Measurements from ENCODE around the gene C1orf146. TPM values are rescaled to one million over a fixed set of nuclear protein-coding genes. Genes with fewer than 3 reads are reported as not detected.

C1orf146 gene
- total RNA-seq, 1 experiment from 2014 or later: not detected

DNA sequence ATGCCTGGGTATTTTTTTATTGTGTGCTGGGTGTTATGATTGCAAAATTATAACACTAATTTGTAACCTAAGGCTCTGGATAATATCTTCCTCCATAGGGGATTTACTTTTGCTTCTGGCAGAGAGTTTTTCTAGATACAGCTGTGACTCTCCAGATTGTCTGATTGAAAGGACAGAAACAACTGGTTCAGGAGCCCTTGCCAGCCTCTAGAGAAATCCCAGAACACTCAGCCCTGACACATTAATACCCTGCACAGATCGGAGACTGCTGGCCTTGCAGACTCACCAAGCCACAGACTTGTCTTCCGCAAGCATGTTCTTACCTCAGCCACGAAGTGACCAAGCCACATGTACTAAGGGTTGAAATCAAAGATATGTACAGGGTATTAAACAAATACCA lies 10.7 kb downstream of the C1orf146 start:
- BruUV-seq (replicated peaks): no TSS peak
- no peak for TF ChIP-seq EZH2 (IDR thresholded peaks at IDR 0.05; ENCODE audit: borderline replicate concordance, low read depth, low read length, poor library complexity, severe bottlenecking)
- TF ChIP-seq, protein P1, sequence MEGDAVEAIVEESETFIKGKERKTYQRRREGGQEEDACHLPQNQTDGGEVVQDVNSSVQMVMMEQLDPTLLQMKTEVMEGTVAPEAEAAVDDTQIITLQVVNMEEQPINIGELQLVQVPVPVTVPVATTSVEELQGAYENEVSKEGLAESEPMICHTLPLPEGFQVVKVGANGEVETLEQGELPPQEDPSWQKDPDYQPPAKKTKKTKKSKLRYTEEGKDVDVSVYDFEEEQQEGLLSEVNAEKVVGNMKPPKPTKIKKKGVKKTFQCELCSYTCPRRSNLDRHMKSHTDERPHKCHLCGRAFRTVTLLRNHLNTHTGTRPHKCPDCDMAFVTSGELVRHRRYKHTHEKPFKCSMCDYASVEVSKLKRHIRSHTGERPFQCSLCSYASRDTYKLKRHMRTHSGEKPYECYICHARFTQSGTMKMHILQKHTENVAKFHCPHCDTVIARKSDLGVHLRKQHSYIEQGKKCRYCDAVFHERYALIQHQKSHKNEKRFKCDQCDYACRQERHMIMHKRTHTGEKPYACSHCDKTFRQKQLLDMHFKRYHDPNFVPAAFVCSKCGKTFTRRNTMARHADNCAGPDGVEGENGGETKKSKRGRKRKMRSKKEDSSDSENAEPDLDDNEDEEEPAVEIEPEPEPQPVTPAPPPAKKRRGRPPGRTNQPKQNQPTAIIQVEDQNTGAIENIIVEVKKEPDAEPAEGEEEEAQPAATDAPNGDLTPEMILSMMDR (conservative IDR thresholded peaks at IDR 0.05; ENCODE audit: low read depth, low read length): no peak
- intact Hi-C loops (cut with micrococcal nuclease; ENCODE audit: unreplicated experiment): no loop called here
- H3K27ac ChIP-seq (ENCODE audit: low read depth, low read length, poor library complexity, severe bottlenecking): no peak overlapping the region
- H3K4me1 ChIP-seq (ENCODE audit: insufficient read depth, low read length, poor library complexity, severe bottlenecking): no peaks in the 10 kb centered on the region
- H3K9me3 ChIP-seq (ENCODE audit: low read depth, low read length, poor library complexity, severe bottlenecking): no peaks in the 10 kb centered on the region
- H3K36me3 ChIP-seq (ENCODE audit: insufficient read depth, low read length, poor library complexity, severe bottlenecking): no peaks in the 10 kb centered on the region
- CTCF ChIA-PET: no interaction called here
- no peak overlapping the region for H3K4me3 ChIP-seq (ENCODE audit: low read depth, low read length, poor library complexity, severe bottlenecking)
- no peak for DNase-seq (ENCODE audit: low spot score)
- H3K27me3 ChIP-seq (replicated peaks; ENCODE audit: insufficient read depth, low read depth, low read length, poor library complexity): no peaks in the 10 kb centered on the region
- POLR2A ChIA-PET (ENCODE audit: low non-redundant PET): no interaction called here

DNA sequence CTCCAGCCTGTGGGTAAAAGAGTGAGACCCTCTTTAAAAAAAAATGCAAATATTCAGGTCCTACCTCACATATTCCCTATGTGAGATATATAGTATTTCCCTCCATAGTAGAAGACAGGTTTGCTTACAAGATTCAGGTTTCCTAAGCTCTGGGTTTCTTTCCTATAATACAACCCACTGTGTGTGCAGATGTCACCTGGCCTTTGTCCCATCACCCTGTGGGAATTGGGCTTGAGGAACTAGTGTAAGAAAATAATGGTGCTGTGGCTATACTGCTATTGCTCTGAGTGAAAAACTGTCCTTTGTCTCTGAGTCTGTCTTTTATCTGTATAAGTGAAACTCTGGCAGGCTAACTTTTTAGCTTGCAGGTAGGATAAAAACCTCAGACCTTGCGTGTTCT lies 13.0 kb downstream of the C1orf146 start:
- ChIA-PET CTCF (interaction anchor here (0.6 kb wide), 1 partner anchor 12 kb away, joined by 3 read pairs; no protein-coding TSS in a partner anchor), POLR2A (ENCODE audit: low non-redundant PET) (no interaction called here)
- DNase-seq (ENCODE audit: low spot score): no peak
- Histone ChIP-seq H3K4me3 (ENCODE audit: low read depth, low read length, poor library complexity, severe bottlenecking) (no peak overlapping the region), H3K27me3 (replicated peaks; ENCODE audit: insufficient read depth, low read depth, low read length, poor library complexity) (no peaks in the 10 kb centered on the region), H3K36me3 (ENCODE audit: insufficient read depth, low read length, poor library complexity, severe bottlenecking) (no peaks in the 10 kb centered on the region), H3K27ac (ENCODE audit: low read depth, low read length, poor library complexity, severe bottlenecking) (no peak overlapping the region), H3K4me1 (ENCODE audit: insufficient read depth, low read length, poor library complexity, severe bottlenecking) (no peaks in the 10 kb centered on the region), H3K9me3 (ENCODE audit: low read depth, low read length, poor library complexity, severe bottlenecking) (no peaks in the 10 kb centered on the region)
- intact Hi-C loops (cut with micrococcal nuclease; ENCODE audit: unreplicated experiment): no loop called here
- TF ChIP-seq, protein P1 (conservative IDR thresholded peaks at IDR 0.05; ENCODE audit: low read depth, low read length): no peak
- no peak for TF ChIP-seq EZH2 (IDR thresholded peaks at IDR 0.05; ENCODE audit: borderline replicate concordance, low read depth, low read length, poor library complexity, severe bottlenecking)
- BruUV-seq (replicated peaks): no TSS peak

DNA sequence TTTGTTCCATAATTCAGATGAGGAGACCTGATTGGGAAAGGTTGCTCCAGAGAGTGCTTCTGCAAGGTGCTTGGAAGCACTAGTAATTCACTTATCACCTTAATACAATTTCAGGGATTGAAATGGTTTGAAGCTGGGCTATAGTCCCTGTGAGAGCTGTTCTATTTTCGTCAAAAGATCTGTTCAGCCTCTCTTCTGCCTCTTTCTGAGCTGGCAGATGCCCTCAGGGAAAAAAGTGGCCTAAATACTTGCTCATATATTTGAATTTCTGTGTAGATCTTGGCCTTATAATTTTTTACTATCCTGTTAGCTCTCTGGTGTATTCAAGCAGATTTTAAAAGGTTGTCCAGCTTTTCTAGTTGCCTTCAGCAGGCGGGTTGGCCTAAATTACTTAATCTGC lies 22.3 kb downstream of the C1orf146 start:
- TF ChIP-seq, protein P1 (conservative IDR thresholded peaks at IDR 0.05; ENCODE audit: low read depth, low read length): no peak
- no peak for TF ChIP-seq EZH2 (IDR thresholded peaks at IDR 0.05; ENCODE audit: borderline replicate concordance, low read depth, low read length, poor library complexity, severe bottlenecking)
- ChIA-PET POLR2A (ENCODE audit: low non-redundant PET) (no interaction called here), CTCF (no interaction called here)
- Histone ChIP-seq H3K27ac (ENCODE audit: low read depth, low read length, poor library complexity, severe bottlenecking) (no peak overlapping the region), H3K27me3 (replicated peaks; ENCODE audit: insufficient read depth, low read depth, low read length, poor library complexity) (no peaks in the 10 kb centered on the region), H3K4me3 (ENCODE audit: low read depth, low read length, poor library complexity, severe bottlenecking) (no peak overlapping the region), H3K4me1 (ENCODE audit: insufficient read depth, low read length, poor library complexity, severe bottlenecking) (no peaks in the 10 kb centered on the region), H3K36me3 (ENCODE audit: insufficient read depth, low read length, poor library complexity, severe bottlenecking) (no peaks in the 10 kb centered on the region), H3K9me3 (ENCODE audit: low read depth, low read length, poor library complexity, severe bottlenecking) (no peaks in the 10 kb centered on the region)
- BruUV-seq (replicated peaks): no TSS peak
- no peak for DNase-seq (ENCODE audit: low spot score)
- intact Hi-C loops (cut with micrococcal nuclease; ENCODE audit: unreplicated experiment): no loop called here
